22Rv1 (cell line): Measurements from ENCODE around the gene LRP1-AS.

Experiments
- CTCF ChIP-seq: fragments of 450-650 bp; IDR thresholded peaks from 2 replicates; pipeline ENCODE4 v1.5.1; 2017; ENCODE audit warnings: mild to moderate bottlenecking
- ZFX ChIP-seq: fragments of 450-650 bp; IDR thresholded peaks from 2 replicates; pipeline ENCODE4 v1.6.1; 2017; ENCODE audit warnings: antibody characterized with exemption, borderline replicate concordance

GRCh38 chr12:57185906-57186508 is 38.6 kb upstream of the LRP1-AS start:
- no peak for TF ChIP-seq CTCF
- no peak for TF ChIP-seq ZFX
